GM21515 (cell line): ENCODE data around the gene CCDC112.
A peak's percentile ranks its signal among the peaks of the same experiment; 100 is the strongest.

Experiments used
- ATAC-seq: cut with Tn5 transposase; IDR thresholded peaks from one replicate; pipeline ENCODE4 v1.9.1; 2021; ENCODE audit not compliant: unreplicated experiment

Gene CCDC112

GRCh38 chr5:115317736-115318135 is 21.3 kb upstream of the CCDC112 start:
- no peak for ATAC-seq

GRCh38 chr5:115317320-115317719 is 20.9 kb upstream of the CCDC112 start:
- ATAC-seq = no peak

DNA sequence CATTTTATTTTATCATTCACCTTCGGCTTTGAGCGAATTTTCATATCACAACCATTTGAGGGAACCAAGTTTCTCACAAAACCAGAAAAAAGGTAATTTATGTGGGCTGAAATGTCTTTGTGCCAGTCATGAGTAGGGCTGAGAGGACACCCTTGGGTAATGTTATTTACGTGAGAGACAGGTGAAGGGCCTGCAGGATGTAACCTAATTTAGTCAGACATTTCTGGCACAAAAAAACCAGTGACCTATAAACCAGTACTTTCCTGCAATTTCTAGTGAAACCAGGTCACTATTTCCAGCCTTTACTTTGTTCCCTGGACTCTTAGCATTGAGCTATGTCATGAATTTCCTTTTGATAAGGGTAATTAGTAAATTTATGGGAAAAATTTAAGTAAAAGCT is 17.2 kb upstream of the CCDC112 start:
- ATAC-seq = no peak

DNA sequence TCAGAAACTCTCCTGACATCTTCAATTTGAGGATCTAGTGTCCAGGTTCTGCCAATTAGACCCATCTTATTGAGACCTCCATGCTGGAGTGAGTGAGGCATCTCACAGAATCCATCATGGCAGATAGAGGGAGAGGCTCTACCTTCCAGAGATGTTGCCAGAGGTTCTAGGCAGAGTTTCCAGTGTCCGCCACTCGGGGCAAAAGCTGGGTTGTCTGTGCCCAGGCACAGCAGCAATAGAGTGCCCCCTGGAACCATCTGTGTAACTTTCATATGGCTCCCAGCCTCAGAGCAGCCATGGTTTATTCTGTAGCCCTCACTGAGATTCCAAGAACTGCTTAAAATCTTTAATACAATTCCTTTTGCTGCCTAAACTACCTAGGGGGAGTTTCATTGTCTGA is 16.6 kb upstream of the CCDC112 start:
- no peak for ATAC-seq

DNA sequence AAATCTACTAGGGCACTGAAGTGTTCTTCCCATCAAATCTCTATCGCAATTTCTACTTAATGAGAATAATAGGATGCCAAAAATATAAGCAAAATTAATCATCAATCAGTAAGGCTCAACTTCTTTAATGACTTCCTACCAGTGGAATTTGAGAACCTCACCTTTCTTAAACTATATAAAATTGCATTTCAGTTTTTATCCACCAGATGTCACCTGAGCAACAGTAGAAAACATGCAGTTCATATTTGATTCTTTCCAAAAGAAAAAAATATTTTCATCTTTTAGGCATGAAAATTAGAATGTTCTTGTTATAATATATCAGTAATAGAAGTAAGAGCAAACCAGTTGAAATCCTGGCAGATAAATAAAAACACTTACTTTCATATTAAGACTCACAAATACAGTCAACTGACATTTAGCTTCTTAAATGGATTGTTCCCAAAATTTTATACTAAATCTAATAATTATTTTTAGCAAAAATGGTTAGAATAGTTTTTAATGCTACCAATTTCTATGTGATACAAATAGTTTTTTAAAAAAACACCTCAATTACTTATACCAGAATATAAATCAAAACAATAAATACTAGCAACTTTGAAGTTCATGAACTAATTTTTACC is 13.4 kb upstream of the CCDC112 start:
- peak; percentile 63 for ATAC-seq

DNA sequence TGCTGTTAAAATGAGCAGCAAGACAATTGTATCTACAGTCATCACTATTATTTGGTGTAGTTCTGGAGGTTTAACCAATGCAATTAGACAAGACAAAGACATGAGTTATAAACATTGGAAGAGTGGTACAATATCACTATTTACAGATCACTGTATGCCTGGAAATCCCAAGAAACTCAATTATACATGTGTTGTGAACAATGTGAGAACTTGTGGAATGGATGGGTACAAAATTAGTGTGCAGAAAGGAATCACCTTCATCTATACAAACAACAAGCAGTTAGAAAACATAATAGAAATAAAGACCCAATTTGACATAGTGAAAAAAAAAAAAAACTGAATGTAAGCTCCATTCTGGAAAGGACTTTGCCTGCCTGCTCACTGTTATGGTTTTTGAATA is 12.4 kb upstream of the CCDC112 start:
- no peak for ATAC-seq

DNA sequence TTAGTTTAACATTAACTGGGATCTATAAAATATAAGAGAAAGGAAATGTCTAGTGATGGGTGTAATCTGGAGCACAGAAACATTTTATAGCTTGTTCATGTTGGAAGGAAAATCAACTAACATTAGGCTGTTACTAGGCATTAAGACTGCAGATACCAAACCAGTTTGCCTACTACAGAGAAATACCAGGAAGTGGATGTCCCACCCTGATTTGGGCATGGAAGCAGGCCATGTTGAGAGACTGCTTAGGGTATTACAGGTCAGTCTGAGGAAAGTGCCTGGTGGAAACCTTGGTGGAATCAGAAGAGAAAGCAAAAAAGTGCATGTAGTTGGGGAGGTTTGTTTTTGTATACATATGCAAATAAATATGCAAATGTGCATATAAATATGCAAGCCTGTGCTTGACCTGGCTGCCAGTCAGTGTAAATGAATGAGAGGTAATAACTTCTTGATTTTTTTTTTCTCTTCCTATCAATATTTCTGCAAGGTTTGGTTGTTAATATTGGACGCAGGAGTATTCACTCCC is 9.6 kb upstream of the CCDC112 start:
- ATAC-seq = no peak

DNA sequence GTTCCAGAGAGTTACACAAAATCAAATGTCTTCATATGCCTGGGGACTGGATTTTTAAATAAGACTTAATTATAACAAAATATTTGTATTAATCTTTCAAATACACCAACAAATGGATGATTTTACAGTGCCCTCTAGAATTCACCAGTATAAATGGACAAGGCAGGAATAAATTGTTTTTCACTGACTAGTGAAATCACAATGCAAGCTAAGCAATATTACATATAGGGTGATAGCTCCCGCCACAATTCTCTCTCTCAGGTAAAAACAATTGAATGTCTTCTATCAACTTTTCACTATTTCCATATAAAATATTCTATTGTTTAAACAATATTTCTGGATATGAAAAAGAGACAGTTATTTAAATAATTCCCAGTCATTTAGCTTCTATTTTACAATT is 8.0 kb upstream of the CCDC112 start:
- no peak for ATAC-seq

- no peak for ATAC-seq
Observed at GRCh38 chr5:115298811-115299210, 2.4 kb upstream of the CCDC112 start.

GRCh38 chr5:115297031-115297430 is 577 bp upstream of the CCDC112 start:
- no peak for ATAC-seq

GRCh38 chr5:115295777-115296123 is 704 bp downstream of the CCDC112 start:
- peak; percentile 20 for ATAC-seq

GRCh38 chr5:115291397-115291796 is 5.1 kb downstream of the CCDC112 start:
- no peak for ATAC-seq

- ATAC-seq = no peak
Observed at GRCh38 chr5:115289104-115289503, 7.3 kb downstream of the CCDC112 start.

- no peak for ATAC-seq
Observed at GRCh38 chr5:115284021-115284420, 12.4 kb downstream of the CCDC112 start.

DNA sequence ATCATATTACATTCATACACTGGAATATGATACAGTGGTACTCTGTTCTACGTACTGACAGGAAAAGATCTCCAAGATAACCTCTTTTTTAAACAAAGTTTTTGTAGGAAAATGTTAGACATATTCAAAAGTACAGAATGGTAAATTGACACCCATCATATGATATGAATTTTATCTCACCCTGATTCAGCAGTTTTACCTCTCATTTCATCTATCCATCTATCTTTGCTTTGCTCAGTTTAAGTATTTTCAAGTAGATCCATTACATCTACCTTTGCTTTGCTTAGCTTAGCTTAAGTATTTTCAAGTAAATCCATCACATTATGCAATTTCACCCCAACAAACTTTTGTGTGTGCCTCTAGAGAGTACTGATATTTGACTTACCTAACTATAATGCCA is 14.3 kb downstream of the CCDC112 start:
- no peak for ATAC-seq

DNA sequence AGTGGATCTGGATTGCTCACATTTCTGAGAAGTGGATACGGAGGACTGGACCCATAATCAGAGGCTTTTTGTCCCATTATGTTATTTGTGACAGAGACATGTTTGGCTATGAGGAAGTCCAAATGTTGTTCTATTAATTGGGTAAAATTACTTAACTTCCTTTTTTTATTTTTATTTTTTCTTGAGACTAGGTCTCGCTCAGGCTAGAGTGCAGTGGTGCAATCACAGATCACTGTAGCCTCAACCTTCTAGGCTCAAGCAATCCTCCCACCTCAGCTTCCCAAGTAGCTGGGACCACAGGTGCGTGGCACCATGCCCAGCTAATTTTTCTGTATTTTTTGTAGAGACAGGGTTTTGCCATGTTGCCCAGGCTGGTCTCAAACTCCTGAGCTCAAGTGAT is 21.9 kb downstream of the CCDC112 start:
- ATAC-seq = no peak

DNA sequence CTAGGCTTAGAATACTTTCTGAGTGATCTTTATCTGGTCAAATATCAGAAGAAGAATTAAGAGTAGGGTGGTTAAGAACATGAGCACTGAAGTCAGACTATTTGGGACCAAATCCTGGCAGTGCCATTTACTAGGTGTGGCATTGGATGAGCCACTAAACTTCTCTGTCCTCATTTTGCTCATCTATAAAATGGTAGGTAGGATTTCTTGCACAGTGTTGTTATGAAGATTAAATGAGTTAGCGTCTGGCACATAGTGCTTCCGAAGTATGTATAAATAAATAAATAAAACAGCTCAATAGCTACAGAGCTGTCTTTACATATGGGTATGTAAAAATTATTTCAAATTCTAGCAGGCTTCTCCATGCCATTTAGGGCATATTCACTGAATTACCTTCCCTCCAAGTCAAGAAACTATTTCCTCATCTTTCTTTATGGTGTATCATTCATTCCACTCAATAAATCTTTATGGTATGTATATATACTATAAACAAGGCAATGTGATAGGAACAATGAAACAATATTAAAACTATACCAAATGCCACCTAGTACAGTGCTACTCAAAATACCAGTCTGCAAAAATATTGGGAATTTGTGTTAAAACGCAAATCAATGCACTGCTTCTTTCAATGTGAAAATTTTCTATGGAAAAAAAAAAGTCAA is 24.0 kb downstream of the CCDC112 start:
- ATAC-seq = no peak

DNA sequence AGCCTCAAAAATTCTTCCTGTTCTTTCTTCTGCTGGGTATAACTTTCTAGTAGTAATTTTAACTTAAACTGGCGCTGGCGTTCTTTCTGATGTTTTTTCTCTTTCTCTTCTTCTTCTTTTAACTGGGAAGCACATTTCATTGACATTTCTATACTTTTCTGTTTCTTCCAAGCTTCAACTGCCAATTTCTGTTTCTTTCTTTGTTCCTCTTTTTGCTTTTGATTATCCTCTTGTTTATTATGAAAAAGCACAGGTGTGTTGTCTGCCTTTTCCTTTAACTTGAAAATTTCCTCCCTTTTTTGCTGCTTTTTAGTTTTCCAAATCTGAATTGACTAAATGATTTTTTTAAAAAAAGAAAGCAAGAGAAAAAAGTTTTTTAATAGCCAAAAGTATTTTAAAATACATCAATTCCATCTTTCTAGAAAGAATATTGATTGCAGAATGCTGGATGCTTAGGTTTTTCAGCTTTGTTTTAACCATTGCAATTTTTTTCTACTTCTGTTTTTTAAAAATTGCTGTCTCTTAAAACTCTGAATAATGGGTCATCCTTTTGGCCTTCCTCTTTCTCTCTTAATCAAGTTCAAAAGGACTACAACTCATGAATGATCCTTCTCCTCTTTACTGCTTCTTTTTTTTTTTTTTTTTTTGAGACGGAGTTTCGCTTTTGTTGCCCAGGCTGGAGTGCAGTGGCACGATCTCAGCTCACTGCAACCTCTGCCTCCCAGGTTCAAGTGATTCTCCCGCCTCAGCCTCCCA is 25.0 kb downstream of the CCDC112 start:
- ATAC-seq = no peak

DNA sequence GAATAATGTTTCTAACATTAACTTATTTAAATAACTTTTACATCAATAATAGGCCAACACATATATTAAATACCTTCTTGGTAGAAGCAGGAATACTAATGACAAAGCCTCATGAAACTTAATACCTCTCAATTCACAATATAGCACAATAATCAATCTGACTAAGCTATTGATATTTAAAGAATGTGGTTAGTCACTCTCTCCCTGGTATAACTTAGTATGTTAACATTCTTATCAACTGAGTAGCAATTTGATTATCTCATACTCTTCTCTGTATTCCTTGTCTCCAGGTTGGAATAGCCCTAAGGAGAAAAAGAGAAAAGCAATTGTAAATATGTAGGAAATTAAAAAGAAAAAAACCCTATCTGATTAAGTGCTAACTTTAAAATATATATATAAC is 28.8 kb downstream of the CCDC112 start:
- no peak for ATAC-seq

- ATAC-seq = no peak
Observed at GRCh38 chr5:115265220-115265619, 31.2 kb downstream of the CCDC112 start.

- ATAC-seq = no peak
Observed at GRCh38 chr5:115264786-115265185, 31.7 kb downstream of the CCDC112 start.

GRCh38 chr5:115263078-115263380 is 33.4 kb downstream of the CCDC112 start:
- no peak for ATAC-seq
